Measurements from ENCODE around the gene SMAP1. TPM values are rescaled to one million over a fixed set of nuclear protein-coding genes. Genes with fewer than 3 reads are reported as not detected.
A peak's percentile ranks its signal among the peaks of the same experiment; 100 is the strongest.

The SMAP1 gene
- polyA plus RNA-seq, 1 experiment = 23.3 TPM

DNA sequence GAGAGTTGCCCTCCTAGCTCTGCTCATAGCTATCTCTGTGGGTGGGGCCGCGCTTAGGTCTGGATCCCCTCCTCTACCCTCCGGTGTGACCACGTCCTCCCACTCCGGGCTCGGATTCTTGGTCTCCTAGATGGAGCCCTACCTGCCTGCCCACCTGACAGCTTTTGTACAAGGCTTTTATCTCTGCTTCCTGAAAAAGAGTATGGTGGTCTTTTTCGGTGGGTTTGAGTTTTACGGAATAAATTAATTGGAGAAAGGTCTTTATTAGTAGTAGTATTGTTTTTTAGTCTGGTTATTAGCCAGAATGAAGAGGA, 773 bp downstream of the SMAP1 start:
- no peaks in the 10 kb centered on the region for H3K27me3 ChIP-seq (ENCODE audit: control insufficient read depth, insufficient read depth, low read length)
- peak overlapping the region; percentile 99 for H3K4me3 ChIP-seq (ENCODE audit: low read depth, low read length)
- POLR2A ChIA-PET = no interaction called here
- H3K36me3 ChIP-seq (ENCODE audit: control insufficient read depth, insufficient read depth, low read length) = no peaks in the 10 kb centered on the region
- DNase-seq (ENCODE audit: low read depth) = no peak
- CTCF ChIA-PET = interaction anchor here (2.8 kb wide), 1 partner anchor 18 kb away, joined by 18 read pairs; no protein-coding TSS in a partner anchor
- TF ChIP-seq, protein P1, sequence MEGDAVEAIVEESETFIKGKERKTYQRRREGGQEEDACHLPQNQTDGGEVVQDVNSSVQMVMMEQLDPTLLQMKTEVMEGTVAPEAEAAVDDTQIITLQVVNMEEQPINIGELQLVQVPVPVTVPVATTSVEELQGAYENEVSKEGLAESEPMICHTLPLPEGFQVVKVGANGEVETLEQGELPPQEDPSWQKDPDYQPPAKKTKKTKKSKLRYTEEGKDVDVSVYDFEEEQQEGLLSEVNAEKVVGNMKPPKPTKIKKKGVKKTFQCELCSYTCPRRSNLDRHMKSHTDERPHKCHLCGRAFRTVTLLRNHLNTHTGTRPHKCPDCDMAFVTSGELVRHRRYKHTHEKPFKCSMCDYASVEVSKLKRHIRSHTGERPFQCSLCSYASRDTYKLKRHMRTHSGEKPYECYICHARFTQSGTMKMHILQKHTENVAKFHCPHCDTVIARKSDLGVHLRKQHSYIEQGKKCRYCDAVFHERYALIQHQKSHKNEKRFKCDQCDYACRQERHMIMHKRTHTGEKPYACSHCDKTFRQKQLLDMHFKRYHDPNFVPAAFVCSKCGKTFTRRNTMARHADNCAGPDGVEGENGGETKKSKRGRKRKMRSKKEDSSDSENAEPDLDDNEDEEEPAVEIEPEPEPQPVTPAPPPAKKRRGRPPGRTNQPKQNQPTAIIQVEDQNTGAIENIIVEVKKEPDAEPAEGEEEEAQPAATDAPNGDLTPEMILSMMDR (IDR thresholded peaks at IDR 0.05; ENCODE audit: insufficient read depth, low read depth, low read length) = no peak

DNA sequence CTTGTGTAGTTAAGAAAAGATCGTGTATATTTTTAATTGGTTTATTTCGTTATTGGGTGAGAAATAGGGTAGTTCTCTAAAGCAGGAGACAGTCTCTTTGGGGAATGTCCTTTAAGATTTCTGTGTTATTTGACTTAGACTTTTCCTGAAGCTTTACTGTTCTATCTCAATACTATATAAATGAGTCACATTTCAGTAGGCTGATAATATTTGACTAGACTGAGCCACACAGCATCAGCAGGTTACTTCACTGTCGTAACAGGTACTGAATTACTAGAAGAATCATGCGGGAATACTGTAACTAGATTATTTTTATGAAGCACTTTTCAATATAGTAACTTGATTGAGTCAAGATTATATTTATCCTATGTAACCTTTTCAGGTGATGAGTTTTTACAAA, 1.4 kb downstream of the SMAP1 start:
- H3K27me3 ChIP-seq (ENCODE audit: control insufficient read depth, insufficient read depth, low read length) = no peaks in the 10 kb centered on the region
- no peak for DNase-seq (ENCODE audit: low read depth)
- H3K36me3 ChIP-seq (ENCODE audit: control insufficient read depth, insufficient read depth, low read length) = no peaks in the 10 kb centered on the region
- ChIA-PET POLR2A (no interaction called here), CTCF (interaction anchor here (2.8 kb wide), 1 partner anchor 17 kb away, joined by 18 read pairs; no protein-coding TSS in a partner anchor)
- no peak overlapping the region for H3K4me3 ChIP-seq (ENCODE audit: low read depth, low read length)
- TF ChIP-seq, protein P1 (IDR thresholded peaks at IDR 0.05; ENCODE audit: insufficient read depth, low read depth, low read length) = no peak

DNA sequence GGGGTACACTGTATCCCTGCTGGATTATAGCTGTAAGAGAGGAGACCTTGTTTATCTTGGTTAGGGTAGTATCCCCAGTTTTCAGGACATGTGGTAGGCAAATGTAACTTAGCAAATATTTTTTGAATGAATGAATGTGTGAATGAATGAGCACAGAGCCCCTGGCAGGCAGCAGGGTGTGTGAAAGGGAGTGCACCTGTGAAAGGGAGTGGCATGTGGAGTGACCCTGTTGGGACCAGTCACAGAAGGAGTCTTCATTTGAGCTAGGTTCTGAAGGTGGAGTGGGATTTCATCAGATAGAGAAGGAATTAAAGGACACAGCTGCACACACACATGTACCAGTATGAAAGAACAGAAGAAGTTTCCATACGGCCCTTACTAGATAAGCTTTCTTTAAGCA, 4.9 kb downstream of the SMAP1 start:
- no peak overlapping the region for H3K4me3 ChIP-seq (ENCODE audit: low read depth, low read length)
- no peaks in the 10 kb centered on the region for H3K36me3 ChIP-seq (ENCODE audit: control insufficient read depth, insufficient read depth, low read length)
- H3K27me3 ChIP-seq (ENCODE audit: control insufficient read depth, insufficient read depth, low read length) = no peaks in the 10 kb centered on the region
- TF ChIP-seq, protein P1 (IDR thresholded peaks at IDR 0.05; ENCODE audit: insufficient read depth, low read depth, low read length) = no peak
- DNase-seq (ENCODE audit: low read depth) = no peak
- ChIA-PET CTCF (interaction anchor here (1.1 to 1.8 kb wide), 4 partner anchors 9 to 125 kb away, joined by 3 to 7 read pairs (median 4); no protein-coding TSS in a partner anchor), POLR2A (interaction anchor here (0.6 kb wide), 1 partner anchor 15 kb away, joined by 3 read pairs; no protein-coding TSS in a partner anchor)

DNA sequence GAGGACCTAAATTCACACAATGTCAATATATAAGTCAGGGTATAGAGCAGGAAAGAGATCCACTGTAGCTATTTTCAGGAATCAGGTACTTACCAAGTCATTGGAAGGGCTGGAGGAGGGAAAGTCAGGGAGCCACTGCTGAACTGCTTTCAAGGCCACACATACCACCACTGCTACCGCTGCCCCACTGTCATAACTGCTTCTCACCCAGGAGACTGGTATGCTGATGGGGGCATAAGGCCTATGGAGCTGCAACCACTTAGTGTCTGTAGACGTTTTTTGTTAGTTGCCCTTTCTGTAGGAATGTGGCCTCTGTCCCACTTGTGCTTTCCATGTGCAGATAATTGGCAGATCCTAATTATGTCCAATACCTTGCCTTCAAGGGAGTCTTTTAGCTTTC, 5.4 kb downstream of the SMAP1 start:
- ChIA-PET POLR2A (no interaction called here), CTCF (interaction anchor here (1.5 to 1.8 kb wide), 3 partner anchors 12 to 126 kb away, joined by 3 to 7 read pairs (median 5); no protein-coding TSS in a partner anchor)
- H3K4me3 ChIP-seq (ENCODE audit: low read depth, low read length) = no peak overlapping the region
- TF ChIP-seq, protein P1 (IDR thresholded peaks at IDR 0.05; ENCODE audit: insufficient read depth, low read depth, low read length) = no peak
- no peaks in the 10 kb centered on the region for H3K27me3 ChIP-seq (ENCODE audit: control insufficient read depth, insufficient read depth, low read length)
- no peak for DNase-seq (ENCODE audit: low read depth)
- H3K36me3 ChIP-seq (ENCODE audit: control insufficient read depth, insufficient read depth, low read length) = no peaks in the 10 kb centered on the region

DNA sequence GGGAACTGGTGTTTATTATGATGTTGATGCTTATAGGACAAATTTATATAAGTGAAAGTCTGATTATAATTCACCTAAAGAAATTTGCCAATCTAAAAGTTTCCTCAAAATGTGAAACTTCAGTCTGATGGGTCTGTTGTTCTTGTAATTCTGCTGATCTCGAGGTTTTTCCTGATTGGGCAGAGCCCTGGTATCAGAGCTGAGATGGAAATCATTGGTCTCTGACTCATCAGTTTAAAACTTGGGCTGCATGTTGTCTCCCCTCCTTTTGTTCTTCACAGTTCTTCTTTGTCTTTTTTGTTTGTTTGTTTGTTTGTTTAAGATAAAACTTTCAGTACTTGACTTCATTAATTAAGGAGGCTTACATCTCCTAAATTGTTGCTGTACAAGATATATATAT, 5.9 kb downstream of the SMAP1 start:
- ChIA-PET CTCF (interaction anchor here (1.8 kb wide), 1 partner anchor 13 kb away, joined by 7 read pairs; no protein-coding TSS in a partner anchor), POLR2A (no interaction called here)
- Histone ChIP-seq H3K27me3 (ENCODE audit: control insufficient read depth, insufficient read depth, low read length) (no peaks in the 10 kb centered on the region), H3K4me3 (ENCODE audit: low read depth, low read length) (no peak overlapping the region), H3K36me3 (ENCODE audit: control insufficient read depth, insufficient read depth, low read length) (no peaks in the 10 kb centered on the region)
- TF ChIP-seq, protein P1 (IDR thresholded peaks at IDR 0.05; ENCODE audit: insufficient read depth, low read depth, low read length) = no peak
- DNase-seq (ENCODE audit: low read depth) = no peak

Data from BJ (cell line).